ENCODE results near the gene FAM118B.

DNA sequence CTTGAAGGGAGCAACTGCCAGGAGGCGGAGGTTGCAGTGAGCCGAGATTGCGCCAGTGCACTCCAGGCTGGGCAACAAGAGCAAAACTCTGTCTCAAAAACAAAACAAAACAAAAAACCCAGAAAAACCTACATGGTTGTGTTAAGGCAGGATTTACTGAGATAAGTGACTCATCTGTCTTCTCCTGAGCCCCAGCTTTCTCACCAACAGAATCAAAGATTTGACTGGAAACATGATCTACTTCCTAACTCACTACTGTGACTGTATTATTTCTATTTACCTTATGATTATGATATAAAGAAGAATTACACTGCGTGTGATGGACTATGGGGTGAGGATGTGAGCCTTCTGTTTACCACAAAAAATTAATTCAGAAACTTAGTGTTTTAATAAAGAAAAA is 21.8 kb downstream of the FAM118B start:
- no peak for TF ChIP-seq TCF12 (IDR thresholded peaks at IDR 0.05)
- TF ChIP-seq, protein P1, sequence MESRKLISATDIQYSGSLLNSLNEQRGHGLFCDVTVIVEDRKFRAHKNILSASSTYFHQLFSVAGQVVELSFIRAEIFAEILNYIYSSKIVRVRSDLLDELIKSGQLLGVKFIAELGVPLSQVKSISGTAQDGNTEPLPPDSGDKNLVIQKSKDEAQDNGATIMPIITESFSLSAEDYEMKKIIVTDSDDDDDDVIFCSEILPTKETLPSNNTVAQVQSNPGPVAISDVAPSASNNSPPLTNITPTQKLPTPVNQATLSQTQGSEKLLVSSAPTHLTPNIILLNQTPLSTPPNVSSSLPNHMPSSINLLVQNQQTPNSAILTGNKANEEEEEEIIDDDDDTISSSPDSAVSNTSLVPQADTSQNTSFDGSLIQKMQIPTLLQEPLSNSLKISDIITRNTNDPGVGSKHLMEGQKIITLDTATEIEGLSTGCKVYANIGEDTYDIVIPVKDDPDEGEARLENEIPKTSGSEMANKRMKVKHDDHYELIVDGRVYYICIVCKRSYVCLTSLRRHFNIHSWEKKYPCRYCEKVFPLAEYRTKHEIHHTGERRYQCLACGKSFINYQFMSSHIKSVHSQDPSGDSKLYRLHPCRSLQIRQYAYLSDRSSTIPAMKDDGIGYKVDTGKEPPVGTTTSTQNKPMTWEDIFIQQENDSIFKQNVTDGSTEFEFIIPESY (IDR thresholded peaks at IDR 0.05; ENCODE audit: borderline replicate concordance, low read depth): no peak
- TF ChIP-seq, protein P2, sequence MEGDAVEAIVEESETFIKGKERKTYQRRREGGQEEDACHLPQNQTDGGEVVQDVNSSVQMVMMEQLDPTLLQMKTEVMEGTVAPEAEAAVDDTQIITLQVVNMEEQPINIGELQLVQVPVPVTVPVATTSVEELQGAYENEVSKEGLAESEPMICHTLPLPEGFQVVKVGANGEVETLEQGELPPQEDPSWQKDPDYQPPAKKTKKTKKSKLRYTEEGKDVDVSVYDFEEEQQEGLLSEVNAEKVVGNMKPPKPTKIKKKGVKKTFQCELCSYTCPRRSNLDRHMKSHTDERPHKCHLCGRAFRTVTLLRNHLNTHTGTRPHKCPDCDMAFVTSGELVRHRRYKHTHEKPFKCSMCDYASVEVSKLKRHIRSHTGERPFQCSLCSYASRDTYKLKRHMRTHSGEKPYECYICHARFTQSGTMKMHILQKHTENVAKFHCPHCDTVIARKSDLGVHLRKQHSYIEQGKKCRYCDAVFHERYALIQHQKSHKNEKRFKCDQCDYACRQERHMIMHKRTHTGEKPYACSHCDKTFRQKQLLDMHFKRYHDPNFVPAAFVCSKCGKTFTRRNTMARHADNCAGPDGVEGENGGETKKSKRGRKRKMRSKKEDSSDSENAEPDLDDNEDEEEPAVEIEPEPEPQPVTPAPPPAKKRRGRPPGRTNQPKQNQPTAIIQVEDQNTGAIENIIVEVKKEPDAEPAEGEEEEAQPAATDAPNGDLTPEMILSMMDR (IDR thresholded peaks at IDR 0.05): no peak
- TF ChIP-seq RCOR1 (IDR thresholded peaks at IDR 0.05; ENCODE audit: low read length): no peak
- TF ChIP-seq TAF1 (IDR thresholded peaks at IDR 0.05; ENCODE audit: borderline replicate concordance, low read depth, low read length): no peak
- TF ChIP-seq MXI1 (IDR thresholded peaks at IDR 0.05; ENCODE audit: low read depth, low read length): no peak
- TF ChIP-seq EP300 (IDR thresholded peaks at IDR 0.05; ENCODE audit: borderline replicate concordance in 1 of 2, low read depth in 1 of 2, low read length in 1 of 2): no peak
- TF ChIP-seq, protein P3, sequence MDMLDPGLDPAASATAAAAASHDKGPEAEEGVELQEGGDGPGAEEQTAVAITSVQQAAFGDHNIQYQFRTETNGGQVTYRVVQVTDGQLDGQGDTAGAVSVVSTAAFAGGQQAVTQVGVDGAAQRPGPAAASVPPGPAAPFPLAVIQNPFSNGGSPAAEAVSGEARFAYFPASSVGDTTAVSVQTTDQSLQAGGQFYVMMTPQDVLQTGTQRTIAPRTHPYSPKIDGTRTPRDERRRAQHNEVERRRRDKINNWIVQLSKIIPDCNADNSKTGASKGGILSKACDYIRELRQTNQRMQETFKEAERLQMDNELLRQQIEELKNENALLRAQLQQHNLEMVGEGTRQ (IDR thresholded peaks at IDR 0.05; ENCODE audit: borderline replicate concordance, low read depth, low read length): no peak
- TF ChIP-seq, protein P4, sequence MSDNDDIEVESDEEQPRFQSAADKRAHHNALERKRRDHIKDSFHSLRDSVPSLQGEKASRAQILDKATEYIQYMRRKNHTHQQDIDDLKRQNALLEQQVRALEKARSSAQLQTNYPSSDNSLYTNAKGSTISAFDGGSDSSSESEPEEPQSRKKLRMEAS (IDR thresholded peaks at IDR 0.05; ENCODE audit: low read depth): no peak
